ENCODE measurements around the gene INTS7.
"Not testable (repeated sequence)": the region's sequence is repeated elsewhere in the genome, so short reads cannot be mapped to it uniquely, and the experiment has no call there.

Gene INTS7

DNA sequence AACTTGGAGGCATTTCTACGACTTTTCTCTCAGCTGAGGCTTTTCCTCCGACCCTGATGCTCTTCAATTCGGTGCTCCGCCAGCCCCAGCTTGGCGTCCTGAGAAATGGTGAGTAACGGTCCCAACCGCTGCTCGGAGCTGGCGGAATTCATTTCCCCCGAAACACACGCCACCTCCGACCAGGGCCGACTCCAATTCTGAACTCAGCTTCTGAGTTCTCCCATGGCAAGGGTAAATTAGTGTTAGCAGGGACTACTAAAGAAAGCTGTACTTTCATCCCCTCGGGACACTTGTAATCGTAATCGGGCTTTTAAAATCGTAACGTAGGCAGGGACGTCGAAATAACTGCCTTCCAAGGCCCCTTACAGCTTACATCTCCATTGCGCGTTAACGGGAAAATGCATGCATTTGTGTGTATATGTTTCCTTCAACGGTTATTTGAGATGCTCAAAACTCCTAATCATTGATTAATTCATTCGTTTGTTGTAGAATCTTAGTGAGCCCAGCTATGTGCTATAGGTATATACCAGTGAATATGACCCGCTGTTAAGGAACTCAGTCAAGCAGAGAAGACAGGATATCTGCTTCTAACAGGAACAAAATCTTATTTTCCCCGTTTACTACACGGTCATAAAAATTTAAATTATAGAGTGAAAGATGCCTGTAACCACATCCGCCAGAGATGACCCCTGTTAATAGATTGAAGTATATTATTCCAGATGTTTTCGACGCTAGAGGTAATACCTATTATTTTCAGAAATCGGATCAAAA, 663 bp upstream of the INTS7 start:
- FAIRE-seq (no peak), DNase-seq (ENCODE audit: insufficient read length, low spot score) (no peak)

DNA sequence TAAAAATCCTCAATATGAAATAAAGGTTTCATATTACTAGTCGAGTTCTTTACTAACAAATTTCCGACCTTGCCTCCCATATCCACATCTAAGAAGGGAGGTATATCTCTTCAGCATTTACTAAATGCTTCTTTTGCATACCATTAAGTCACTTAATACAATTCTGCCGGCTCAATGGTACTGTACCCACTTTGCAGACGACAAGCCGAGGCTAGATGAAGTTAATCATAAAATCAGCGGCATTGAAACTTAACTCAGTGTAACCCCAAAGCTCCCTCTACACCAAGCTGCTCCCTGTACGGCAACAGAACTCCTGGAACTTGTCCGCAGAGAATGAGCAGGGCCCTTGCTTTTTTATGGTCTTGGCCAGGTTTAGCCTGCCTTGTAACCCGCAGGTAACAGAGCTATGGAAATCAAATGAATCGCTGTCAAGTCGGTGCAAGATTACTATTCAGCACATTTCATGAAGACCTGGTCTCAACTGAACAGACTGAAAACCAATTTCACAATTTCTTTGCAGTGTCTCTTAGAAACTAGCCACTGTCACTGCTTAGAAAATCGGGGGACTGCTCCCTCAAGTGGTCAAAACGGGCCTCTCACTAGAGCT, 738 bp downstream of the INTS7 start:
- FAIRE-seq: no peak

GRCh38 chr1:212030936-212031528, 4.3 kb downstream of the INTS7 start:
- FAIRE-seq: no peak
- DNase-seq (ENCODE audit: insufficient read length, low spot score): peak; percentile 49

More for the DNA sequence above, 738 bp downstream of the INTS7 start:
- no peak for DNase-seq (ENCODE audit: insufficient read length, low spot score)

DNA sequence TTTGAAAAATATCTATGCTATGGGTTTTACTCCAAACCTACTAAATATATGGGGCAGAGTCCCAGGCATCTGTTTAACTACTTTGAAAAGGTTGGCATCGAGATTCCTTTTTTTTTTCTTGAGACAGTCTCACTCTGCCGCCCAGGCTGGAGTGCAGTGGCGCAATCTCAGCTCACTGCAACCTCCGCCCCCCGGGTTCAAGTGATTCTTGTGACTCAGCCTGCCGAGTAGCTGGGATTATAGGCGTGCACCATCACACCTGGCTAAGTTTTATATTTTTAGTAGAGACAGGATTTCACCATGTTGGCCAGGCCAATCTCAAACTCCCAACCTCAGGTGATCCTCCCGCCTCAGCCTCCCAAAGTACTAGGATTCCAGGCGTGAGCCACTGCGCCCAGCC, 7.6 kb downstream of the INTS7 start:
- not testable (repeated sequence) for FAIRE-seq; DNase-seq (ENCODE audit: insufficient read length, low spot score)

DNA sequence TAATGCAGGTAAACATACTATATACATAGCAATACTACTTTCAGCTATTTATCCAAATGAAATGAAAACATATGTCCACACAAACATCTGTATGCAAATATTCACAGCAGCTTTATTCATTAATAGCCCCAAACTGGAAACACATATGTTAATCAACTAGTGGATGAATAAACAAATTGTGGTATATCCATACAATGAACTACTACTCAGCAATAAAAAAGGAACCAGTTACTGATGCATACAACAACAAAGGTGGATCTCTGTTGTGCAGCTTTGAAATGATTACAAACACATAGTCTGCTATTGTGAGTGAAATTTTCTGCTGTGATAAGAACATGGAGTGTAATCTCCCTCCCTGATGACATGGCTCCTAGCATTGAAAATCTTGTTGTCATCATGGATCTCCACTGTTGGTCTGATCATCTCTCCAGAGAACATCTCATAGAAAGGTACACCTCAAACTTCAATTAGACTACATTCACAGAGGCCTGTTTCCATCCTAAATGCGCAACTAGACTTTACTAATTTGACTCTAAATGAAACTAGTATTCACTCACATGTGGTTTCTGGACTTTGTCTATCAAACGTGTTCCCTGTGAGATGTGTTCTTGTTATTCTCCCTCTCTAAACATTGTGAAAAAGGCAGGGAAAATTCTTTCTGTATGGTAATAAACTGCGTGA, 10.7 kb downstream of the INTS7 start:
- DNase-seq (ENCODE audit: insufficient read length, low spot score): no peak

GRCh38 chr1:212022908-212023307, 12.4 kb downstream of the INTS7 start:
- DNase-seq (ENCODE audit: insufficient read length, low spot score); FAIRE-seq: not testable (repeated sequence)

More for the DNA sequence above, 10.7 kb downstream of the INTS7 start:
- FAIRE-seq: no peak

- no peak for DNase-seq (ENCODE audit: insufficient read length, low spot score)
- no peak for FAIRE-seq
These were observed 13.8 kb downstream of the INTS7 start for GRCh38 chr1:212021563-212021962.

DNA sequence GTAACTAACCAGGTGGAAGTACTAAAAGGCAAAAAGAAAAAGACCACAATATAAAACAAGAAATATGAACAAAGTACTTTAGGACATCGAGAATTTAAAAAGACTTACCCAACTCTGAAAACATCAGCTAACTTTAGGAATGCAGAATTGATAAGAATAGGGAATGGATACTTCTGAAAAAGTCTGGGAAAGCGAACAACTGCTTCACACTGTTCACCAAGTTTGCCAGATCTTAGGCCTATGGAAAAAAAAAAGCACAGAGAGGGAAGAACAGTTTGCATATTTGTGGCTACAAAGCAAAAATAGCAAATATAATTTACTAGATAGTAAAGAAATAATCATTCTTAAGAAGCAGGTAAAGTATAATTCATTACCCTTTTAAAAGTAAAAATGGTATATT, 14.4 kb downstream of the INTS7 start:
- DNase-seq (ENCODE audit: insufficient read length, low spot score) (no peak), FAIRE-seq (no peak)

GRCh38 chr1:212013672-212014071, 21.7 kb downstream of the INTS7 start:
- DNase-seq (ENCODE audit: insufficient read length, low spot score) (no peak), FAIRE-seq (no peak)

DNA sequence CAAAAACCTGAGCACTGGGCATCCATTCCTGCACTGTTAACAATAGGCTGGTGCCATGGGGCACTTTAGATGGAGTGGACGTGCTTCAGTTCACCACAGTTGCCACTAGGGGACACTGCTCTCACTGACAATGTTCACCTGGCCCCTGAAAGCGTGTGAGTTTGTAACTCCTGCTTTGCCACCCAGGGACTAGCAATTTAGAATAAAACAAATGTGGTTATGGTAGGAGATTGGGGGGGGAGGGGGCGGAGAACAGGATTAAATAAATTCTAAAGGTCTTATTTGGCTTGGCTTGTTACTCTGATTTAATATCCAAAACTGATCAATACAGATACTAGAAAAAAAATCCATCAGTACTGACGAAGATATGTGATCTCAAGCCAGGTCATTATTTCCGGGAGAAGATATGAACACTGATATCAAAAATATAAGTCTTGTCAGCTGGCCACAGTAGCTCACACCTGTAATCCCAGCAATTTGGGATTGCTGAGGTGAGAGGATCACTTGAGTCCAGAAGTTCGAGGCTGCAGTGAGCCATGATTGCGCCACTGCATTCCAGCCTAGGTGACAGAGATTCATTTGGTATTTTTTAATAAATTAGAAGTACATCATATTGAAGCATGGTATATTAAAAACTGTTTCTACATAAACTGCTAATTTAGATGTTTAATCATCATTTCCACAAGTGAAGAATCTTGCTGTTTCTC, 23.2 kb downstream of the INTS7 start:
- peak; percentile 75 for DNase-seq (ENCODE audit: insufficient read length, low spot score)
- peak; percentile 88 for FAIRE-seq

GRCh38 chr1:212010004-212010403, 25.4 kb downstream of the INTS7 start:
- DNase-seq (ENCODE audit: insufficient read length, low spot score) (no peak), FAIRE-seq (no peak)

GRCh38 chr1:212009561-212009960, 25.8 kb downstream of the INTS7 start:
- FAIRE-seq (no peak), DNase-seq (ENCODE audit: insufficient read length, low spot score) (no peak)

DNA sequence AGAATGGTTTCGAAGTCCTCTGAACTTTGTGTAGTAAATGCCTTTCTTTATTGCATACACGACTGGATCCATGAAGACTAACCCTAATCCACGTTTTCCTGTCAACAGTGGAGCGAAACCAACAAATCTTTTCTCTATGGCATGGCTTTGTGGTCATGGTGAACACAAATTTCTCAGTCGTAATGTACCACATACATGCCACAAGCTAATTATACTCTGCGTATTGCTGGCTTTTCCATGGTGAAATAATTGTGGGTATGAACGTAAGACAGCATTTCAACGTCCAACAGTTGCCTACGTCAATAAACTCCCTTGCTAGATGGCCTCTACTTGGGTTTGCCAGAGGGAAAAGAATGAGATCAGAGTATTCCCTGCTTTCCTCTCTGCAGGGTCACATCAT, 27.5 kb downstream of the INTS7 start:
- peak; percentile 48 for FAIRE-seq
- no peak for DNase-seq (ENCODE audit: insufficient read length, low spot score)

DNA sequence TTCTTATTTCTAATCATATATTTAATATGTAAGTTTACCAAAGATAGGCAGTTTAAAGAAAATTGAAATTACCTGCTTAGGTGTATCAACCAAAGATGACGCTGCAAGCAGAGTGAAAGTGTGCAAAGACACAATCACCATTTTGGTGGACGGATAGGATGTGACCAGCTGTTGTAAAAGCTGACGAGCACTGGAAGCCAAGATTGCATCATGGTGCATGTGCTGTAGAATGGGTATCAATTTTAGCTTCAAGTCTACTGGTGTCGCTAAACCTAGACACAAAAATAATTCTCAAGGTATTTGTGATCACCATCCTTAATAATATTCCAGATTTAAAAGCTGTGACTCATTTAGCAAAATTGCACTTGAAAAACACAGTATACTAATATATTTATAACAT, 28.2 kb downstream of the INTS7 start:
- FAIRE-seq: no peak
- DNase-seq (ENCODE audit: insufficient read length, low spot score): no peak

DNA sequence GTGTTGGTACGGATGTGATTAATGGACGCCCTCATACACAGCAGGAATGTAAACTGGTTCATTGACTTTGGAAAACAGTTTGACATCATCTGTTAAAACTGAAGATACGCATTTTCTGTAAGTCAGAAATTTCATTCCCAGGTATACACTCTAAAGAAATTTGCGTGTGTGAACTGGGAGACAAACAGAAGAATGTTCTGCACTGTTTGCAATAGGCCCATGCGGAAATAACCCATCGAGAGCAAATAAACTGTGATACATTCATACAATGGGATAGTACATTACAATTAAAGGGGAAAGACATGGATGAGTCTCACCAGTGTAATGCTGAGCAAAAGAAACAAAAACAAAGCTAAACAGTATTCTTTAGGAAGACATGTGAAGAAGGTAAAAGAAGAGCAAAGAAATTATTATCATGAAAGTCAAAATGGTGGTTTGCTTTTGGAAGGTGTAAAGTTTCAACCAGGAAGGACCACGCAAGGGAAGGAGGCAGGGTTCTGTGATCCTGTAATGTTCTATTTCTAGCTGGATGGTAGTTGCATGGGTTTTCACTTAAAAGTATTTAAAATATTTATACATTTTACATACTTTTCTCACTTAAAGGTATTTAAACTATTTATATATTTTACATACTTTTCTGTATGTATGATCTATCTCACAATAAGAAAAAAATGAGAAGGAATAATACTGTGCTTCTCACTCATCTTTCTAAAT, 30.3 kb downstream of the INTS7 start:
- peak; percentile 13 for FAIRE-seq

GRCh38 chr1:212002536-212002935, 32.8 kb downstream of the INTS7 start:
- DNase-seq (ENCODE audit: insufficient read length, low spot score): no peak
- FAIRE-seq: no peak

More for the DNA sequence above, 30.3 kb downstream of the INTS7 start:
- DNase-seq (ENCODE audit: insufficient read length, low spot score): no peak

- not testable (repeated sequence) for FAIRE-seq; DNase-seq (ENCODE audit: insufficient read length, low spot score)
These were observed 37.9 kb downstream of the INTS7 start for GRCh38 chr1:211997426-211997825.

DNA sequence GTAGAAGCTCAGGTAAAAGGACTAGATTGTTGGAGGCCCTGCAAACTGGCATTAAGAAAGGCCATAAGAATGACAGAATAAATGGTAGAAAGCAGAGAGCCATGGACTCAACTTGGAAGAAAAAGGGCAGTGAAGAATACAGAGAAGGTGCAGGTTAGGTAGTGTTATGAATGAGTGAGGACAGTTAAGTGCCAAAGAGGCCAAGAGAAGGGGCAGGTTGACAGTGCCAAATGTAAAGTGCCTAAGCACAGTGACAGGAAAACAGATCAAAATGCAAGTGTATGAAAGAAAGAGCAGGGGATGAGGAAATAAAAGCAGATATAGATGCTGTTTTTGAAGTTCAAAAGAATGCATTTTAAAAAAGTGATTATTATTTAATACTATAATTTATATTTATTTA, 43.7 kb downstream of the INTS7 start:
- no peak for FAIRE-seq
- no peak for DNase-seq (ENCODE audit: insufficient read length, low spot score)

DNA sequence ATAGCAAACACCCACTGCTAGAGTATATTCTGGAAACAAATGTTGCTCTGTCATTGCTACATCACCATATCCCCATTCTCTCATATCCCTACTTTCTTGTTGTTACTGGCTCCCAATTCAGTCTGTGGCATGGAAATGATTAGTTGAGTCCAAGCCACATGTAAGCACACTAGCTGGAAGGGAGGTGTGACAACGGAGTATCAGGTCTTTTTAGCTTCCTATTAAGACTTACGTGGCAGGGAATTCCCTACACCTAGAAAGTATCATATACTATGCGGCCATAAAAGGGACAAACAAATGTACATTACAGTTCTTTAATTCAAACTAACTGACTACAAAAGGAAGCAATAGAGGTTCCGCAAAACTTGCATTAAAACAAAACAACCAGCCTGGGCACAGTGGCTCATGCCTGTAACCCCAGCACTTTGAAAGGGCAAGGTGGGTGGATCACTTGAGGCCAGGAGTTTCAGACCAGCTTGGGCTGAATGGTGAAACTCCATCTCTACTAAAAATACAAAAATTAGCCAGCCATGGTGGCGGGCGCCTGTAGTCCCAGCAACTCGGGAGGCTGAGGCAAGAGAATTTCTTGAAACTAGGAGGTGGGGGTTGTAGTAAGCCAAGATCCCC, 48.6 kb downstream of the INTS7 start:
- no peak for FAIRE-seq
- no peak for DNase-seq (ENCODE audit: insufficient read length, low spot score)
